ENCODE measurements around the gene WDR59. TPM values are rescaled to one million over a fixed set of nuclear protein-coding genes. Genes with fewer than 3 reads are reported as not detected.

Gene WDR59
- total and polyA plus RNA-seq, 2 of the 4 experiments (the other 2 are of a cell fraction) = 29.4 to 44.6 TPM

DNA sequence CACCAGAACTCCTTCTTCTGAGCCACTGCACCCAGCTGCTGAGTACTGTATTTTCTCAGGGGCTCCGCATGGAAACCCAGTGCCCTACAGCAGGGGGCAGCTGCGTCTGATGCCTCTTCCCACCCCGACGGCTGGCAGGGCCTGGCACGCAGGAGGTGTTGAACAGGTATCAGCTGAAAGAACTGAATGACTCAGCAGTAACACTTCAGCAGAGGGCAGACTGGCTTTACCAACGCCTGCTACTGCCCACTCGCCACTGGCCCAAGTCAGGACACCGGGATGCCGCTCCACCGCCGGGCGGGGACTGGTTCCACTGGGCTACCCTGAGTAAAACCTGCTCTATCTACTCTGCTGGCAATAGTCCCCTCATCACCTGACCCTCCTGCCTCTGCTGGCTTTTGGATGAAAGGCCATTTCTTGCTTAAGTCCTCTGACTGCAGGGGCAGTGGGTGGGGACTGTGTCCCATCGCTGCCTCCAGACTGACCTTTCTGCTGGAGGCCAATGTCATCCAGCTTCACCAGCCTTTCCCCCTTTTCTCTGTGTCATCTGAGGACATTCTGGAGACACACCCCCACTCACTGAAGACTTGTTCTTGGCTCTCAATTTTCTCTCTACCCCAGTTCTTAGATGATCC, 109.9 kb downstream of the WDR59 start:
- Histone ChIP-seq H2AK5ac (ENCODE audit: low read depth, low read length) (no peak overlapping the region), H3K4me1 (ENCODE audit: control insufficient read depth, insufficient read depth, low read length) (no peaks in the 10 kb centered on the region), H3K18ac (ENCODE audit: low read depth, low read length) (no peak overlapping the region), H3K79me1 (ENCODE audit: low read depth in 1 of 2, low read length in 2 of 2) (no peaks in the 10 kb centered on the region; a peak in 1 of 4 replicates), H4K5ac (ENCODE audit: low read depth, low read length) (no peak overlapping the region), H2BK20ac (ENCODE audit: low read depth, low read length) (no peak overlapping the region), H4K8ac (ENCODE audit: low read depth in 2 of 2, low read length in 2 of 2) (no peak overlapping the region), H3K4me2 (ENCODE audit: low read depth, low read length) (no peak overlapping the region), H4K20me1 (ENCODE audit: insufficient read depth, low read length) (no peaks in the 10 kb centered on the region), H3K9ac (ENCODE audit: low read depth, low read length) (no peak overlapping the region), H3K27ac (ENCODE audit: insufficient read depth, low read length) (no peak overlapping the region), H3K23ac (ENCODE audit: low read depth, low read length) (no peak overlapping the region), H3K36me3 (ENCODE audit: control insufficient read depth, insufficient read depth, low read length) (peaks cover 15% of the 10 kb centered on the region), H3K9me3 (ENCODE audit: control insufficient read depth, insufficient read depth, low read length) (no peaks in the 10 kb centered on the region), H3K56ac (ENCODE audit: extremely low read depth, insufficient read depth, low read length) (no peak overlapping the region), H3K9me1 (ENCODE audit: insufficient read depth, low read length) (peaks cover 3% of the 10 kb centered on the region; the same call in 1 of the 2 replicates), H3K4me3 (ENCODE audit: insufficient read depth, low read depth, low read length) (no peak overlapping the region), H3K14ac (replicated peaks; ENCODE audit: low read depth, low read length) (no peak overlapping the region), H2BK5ac (ENCODE audit: low read depth, low read length, poor library complexity, severe bottlenecking) (no peak overlapping the region), H2AK9ac (replicated peaks; ENCODE audit: low read depth, low read length, poor library complexity) (no peak overlapping the region), H2AFZ (replicated peaks; ENCODE audit: low read length, poor library complexity) (no peak overlapping the region), H2BK120ac (ENCODE audit: low read depth, low read length) (no peak overlapping the region), H2BK15ac (ENCODE audit: low read depth, low read length) (no peak overlapping the region), H3K4ac (ENCODE audit: low read depth, low read length) (no peak overlapping the region), H4K91ac (ENCODE audit: insufficient read depth, low read depth, low read length) (no peak overlapping the region), H3K27me3 (ENCODE audit: control insufficient read depth, insufficient read depth, low read length) (no peaks in the 10 kb centered on the region)
- DNase-seq = no peak
- ChIA-PET CTCF (interaction anchor here (1.2 kb wide), 1 partner anchor 12 kb away, joined by 3 read pairs; no protein-coding TSS in a partner anchor), POLR2A (ENCODE audit: unreplicated experiment) (no interaction called here)
- dilution Hi-C loops (cut with HindIII; ENCODE audit: low sequenced_read_pairs, unreplicated experiment) = no loop called here
- no peak for ATAC-seq (ENCODE audit: low read depth)
- intact Hi-C loops (cut with micrococcal nuclease) = no loop called here
- in situ Hi-C loops (cut with MboI; ENCODE audit: low sequenced_read_pairs) = no loop called here
- BruUV-seq (replicated peaks) = no TSS peak
- peak; percentile 41; the same call in 1 of the 2 replicates for TF ChIP-seq NFE2L2 (IDR thresholded peaks at IDR 0.05; ENCODE audit: low read depth, low read length)
- TF ChIP-seq USF2 (IDR thresholded peaks at IDR 0.05; ENCODE audit: low read depth, low read length) = no peak
- WGBS, 2 experiments (ENCODE audit: extremely low coverage in 2 of 2, insufficient read length in 1 of 2) = 97% methylated on average over 4 of the region's 13 CpGs; no CpG with 5 or more reads in 1 of the 2 experiments

Measured in IMR-90 (cell line).